ENCODE measurements around the gene NDEL1.

Gene NDEL1

GRCh38 chr17:8464941-8465340 is 29.3 kb downstream of the NDEL1 start:
- TF ChIP-seq TCF4 (CRISPR knock-in tag; IDR thresholded peaks at IDR 0.05; ENCODE audit: borderline replicate concordance) (no peak), RARB (CRISPR knock-in tag; IDR thresholded peaks at IDR 0.05) (no peak), ESRRG (CRISPR knock-in tag; IDR thresholded peaks at IDR 0.05) (no peak)
- no peak for ATAC-seq

GRCh38 chr17:8465356-8465755 is 29.7 kb downstream of the NDEL1 start:
- no peak for ATAC-seq
- TF ChIP-seq ISL1 (CRISPR knock-in tag; IDR thresholded peaks at IDR 0.05) = no peak
- TF ChIP-seq ZNF70 (CRISPR knock-in tag; IDR thresholded peaks at IDR 0.05) = no peak
- TF ChIP-seq SNAI2 (CRISPR knock-in tag; IDR thresholded peaks at IDR 0.05) = no peak
- TF ChIP-seq ZC3H10 (CRISPR knock-in tag; IDR thresholded peaks at IDR 0.05) = no peak
- no peak for TF ChIP-seq CSRNP3 (CRISPR knock-in tag; IDR thresholded peaks at IDR 0.05)
- no peak for TF ChIP-seq CSDC2 (CRISPR knock-in tag; IDR thresholded peaks at IDR 0.05)

- no peak for ATAC-seq
- no peak for TF ChIP-seq ESRRG (CRISPR knock-in tag; IDR thresholded peaks at IDR 0.05)
- TF ChIP-seq ARNTL (CRISPR knock-in tag; IDR thresholded peaks at IDR 0.05; ENCODE audit: borderline replicate concordance, low read depth) = no peak
- TF ChIP-seq ZNF565 (CRISPR knock-in tag; conservative IDR thresholded peaks at IDR 0.05; ENCODE audit: low read depth) = no peak
Observed at GRCh38 chr17:8465759-8466158, 30.1 kb downstream of the NDEL1 start.

- ATAC-seq = no peak
- no peak for TF ChIP-seq TOX (CRISPR knock-in tag; IDR thresholded peaks at IDR 0.05; ENCODE audit: borderline replicate concordance)
- TF ChIP-seq PPARA (CRISPR knock-in tag; IDR thresholded peaks at IDR 0.05; ENCODE audit: borderline replicate concordance) = no peak
- no peak for TF ChIP-seq TCF4 (CRISPR knock-in tag; IDR thresholded peaks at IDR 0.05; ENCODE audit: borderline replicate concordance)
- TF ChIP-seq CSRNP3 (CRISPR knock-in tag; IDR thresholded peaks at IDR 0.05) = no peak
- no peak for TF ChIP-seq OSR1 (CRISPR knock-in tag; IDR thresholded peaks at IDR 0.05)
- no peak for TF ChIP-seq ZFP3 (CRISPR knock-in tag; IDR thresholded peaks at IDR 0.05)
- TF ChIP-seq POU6F1 (CRISPR knock-in tag; IDR thresholded peaks at IDR 0.05; ENCODE audit: borderline replicate concordance, low read depth) = no peak
- no peak for TF ChIP-seq ESRRG (CRISPR knock-in tag; IDR thresholded peaks at IDR 0.05)
- no peak for TF ChIP-seq ARNTL (CRISPR knock-in tag; IDR thresholded peaks at IDR 0.05; ENCODE audit: borderline replicate concordance, low read depth)
- no peak for TF ChIP-seq SNAI2 (CRISPR knock-in tag; IDR thresholded peaks at IDR 0.05)
- no peak for TF ChIP-seq ZNF70 (CRISPR knock-in tag; IDR thresholded peaks at IDR 0.05)
- no peak for TF ChIP-seq GLIS3 (CRISPR knock-in tag; IDR thresholded peaks at IDR 0.05)
- no peak for TF ChIP-seq ZNF8 (CRISPR knock-in tag; IDR thresholded peaks at IDR 0.05)
- TF ChIP-seq PATZ1 (CRISPR knock-in tag; IDR thresholded peaks at IDR 0.05; ENCODE audit: borderline replicate concordance) = no peak
- no peak for TF ChIP-seq ZNF565 (CRISPR knock-in tag; conservative IDR thresholded peaks at IDR 0.05; ENCODE audit: low read depth)
- TF ChIP-seq ZC3H10 (CRISPR knock-in tag; IDR thresholded peaks at IDR 0.05) = no peak
Observed at GRCh38 chr17:8466456-8466855, 30.8 kb downstream of the NDEL1 start.

GRCh38 chr17:8466873-8467272 is 31.2 kb downstream of the NDEL1 start:
- no peak for TF ChIP-seq ARNTL (CRISPR knock-in tag; IDR thresholded peaks at IDR 0.05; ENCODE audit: borderline replicate concordance, low read depth)
- no peak for TF ChIP-seq POU6F1 (CRISPR knock-in tag; IDR thresholded peaks at IDR 0.05; ENCODE audit: borderline replicate concordance, low read depth)
- no peak for ATAC-seq

Data from SK-N-SH treated with all-trans-retinoic acid at 6 μM for 48 hours (cell line).